Left hindlimb (tissue), 1 donor: ENCODE results near the gene NDUFS3.
A peak's percentile ranks its signal among the peaks of the same experiment; 100 is the strongest.
"Not testable (repeated sequence)": the region's sequence is repeated elsewhere in the genome, so short reads cannot be mapped to it uniquely, and the experiment has no call there.

Source experiments
- DNase-seq: peaks from one replicate; pipeline ENCODE4 v3.0.0-alpha.2; 2018

Gene NDUFS3

GRCh38 chr11:47578524-47579494, at the start of gene NDUFS3, which contains the start of gene KBTBD4:
NDUFS3 (plus strand) TSS chr11:47579074; CDS start chr11:47579092, 18 bp downstream.
KBTBD4 (minus strand) TSS chr11:47578970; CDS start chr11:47578951, 19 bp downstream.
- DNase-seq = peak; percentile 93

- no peak for DNase-seq
Observed at GRCh38 chr11:47529951-47530350, 48.9 kb upstream of the NDUFS3 start.

GRCh38 chr11:47530721-47531120, 48.2 kb upstream of the NDUFS3 start:
- not testable (repeated sequence) for DNase-seq

- DNase-seq = no peak
Observed at GRCh38 chr11:47531666-47532065, 47.2 kb upstream of the NDUFS3 start.

DNA sequence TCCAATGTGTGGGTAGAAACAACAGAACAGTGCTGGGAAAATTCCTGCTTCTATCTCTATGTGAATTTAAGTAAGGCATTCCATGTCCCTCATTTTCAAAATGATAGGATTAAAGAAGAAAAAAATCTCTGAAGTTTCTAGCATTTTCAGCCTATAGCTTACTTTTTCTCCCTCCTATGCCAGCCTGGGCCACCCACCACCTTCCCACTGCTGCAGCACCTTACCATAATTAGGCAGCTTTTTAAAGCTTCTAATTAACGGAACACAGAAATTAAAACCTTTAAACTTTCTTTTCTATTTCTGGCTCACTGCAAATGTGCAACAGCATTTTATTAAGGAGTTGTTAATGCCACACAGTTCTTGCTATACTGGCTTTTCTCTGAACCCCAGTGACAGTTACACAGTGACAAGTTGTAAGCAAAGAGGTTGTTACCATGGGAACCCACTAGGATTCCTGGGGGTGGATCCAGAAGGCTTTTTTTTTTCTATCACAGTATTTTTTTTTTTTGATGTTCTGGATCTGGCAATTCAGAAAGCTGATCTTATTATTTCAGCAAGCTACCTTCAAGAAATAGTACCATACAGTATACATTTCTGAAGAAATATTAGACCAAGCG, 46.2 kb upstream of the NDUFS3 start:
- no peak for DNase-seq

DNA sequence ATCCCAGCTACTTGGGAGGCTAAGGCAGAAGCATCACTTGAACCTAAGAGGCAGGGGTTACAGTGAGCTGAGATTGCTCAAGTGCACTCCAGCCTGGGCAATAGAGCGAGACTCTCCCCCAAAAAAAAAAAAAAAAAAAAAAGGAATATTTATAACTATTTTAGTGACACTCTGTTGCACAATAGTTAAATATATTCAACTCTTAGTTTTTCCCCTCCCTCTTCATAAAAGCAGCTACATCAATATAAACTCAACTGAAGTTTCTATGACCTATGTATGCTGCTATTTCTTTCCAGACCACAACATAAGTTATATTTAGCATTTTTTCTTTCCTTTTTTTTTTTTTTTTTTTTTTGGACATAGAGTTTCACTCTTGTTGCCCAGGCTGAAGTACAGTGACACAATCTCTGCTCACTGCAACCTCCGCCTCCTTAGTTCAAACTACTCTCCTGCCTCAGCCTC, 45.2 kb upstream of the NDUFS3 start:
- DNase-seq = no peak

DNA sequence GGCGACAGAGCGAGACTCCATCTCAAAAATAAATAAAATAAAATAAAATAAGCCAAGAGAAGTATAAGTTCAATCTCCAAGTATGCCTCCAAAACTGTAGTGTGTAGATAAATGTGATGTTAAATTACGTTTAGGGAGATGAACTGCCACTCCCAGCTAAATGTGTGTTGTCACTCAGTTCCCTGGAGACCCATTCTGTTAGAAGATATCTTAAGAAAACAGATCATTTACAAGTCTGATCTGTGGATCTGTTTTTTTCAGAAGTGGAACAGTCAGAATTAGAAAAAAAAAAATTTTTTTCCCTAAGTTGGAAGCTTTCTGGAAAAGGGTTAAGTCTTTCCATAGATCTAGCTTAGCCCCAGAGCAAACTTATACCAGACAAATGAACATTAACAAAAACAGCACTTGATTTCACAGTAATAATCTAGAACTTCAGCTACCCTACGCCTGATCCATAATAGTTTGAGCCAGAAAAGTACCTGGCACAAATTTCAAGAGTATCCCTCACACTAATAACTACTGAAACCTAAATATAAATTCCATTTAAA, 44.1 kb upstream of the NDUFS3 start:
- no peak for DNase-seq

DNA sequence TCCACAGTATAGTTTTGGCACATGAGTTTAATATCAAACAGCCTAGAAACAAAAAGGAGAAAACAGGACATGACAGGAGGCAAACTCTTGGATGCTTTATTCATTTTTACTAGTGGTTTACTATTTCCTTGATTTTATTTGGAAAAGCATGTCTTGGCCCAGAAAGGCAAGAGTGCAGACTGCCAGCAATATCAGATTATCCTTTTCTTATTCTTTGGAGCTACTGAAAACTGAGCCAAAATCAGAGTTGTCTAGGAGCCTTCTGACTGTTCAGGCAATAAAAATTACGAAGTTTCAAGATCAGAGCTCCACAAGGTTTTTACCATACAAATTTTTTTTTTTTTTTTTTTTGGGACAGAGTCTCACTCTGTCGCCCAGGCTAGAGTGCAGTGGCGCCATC, 42.0 kb upstream of the NDUFS3 start:
- DNase-seq = no peak

- no peak for DNase-seq
Observed at GRCh38 chr11:47538741-47539565, 39.9 kb upstream of the NDUFS3 start.

- no peak for DNase-seq
Observed at GRCh38 chr11:47539681-47540039, 39.2 kb upstream of the NDUFS3 start.

DNA sequence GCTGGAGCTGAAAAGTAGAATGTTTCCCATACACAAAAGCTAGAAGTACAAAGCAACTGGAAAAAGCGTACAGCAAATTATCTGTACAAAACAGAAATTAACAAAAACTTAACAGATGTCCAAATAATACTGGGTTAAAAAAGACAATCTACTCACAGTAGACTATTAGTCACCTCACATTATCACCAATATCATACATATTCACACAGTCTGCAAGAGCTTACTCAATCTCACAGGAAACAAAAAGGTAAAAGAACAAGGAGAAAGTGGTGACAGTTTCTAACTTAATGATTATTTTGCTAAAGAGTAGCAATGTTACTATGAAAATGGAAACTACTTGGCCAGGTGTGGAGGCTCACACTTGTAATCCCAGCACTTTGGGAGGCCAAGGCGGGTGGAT, 37.8 kb upstream of the NDUFS3 start:
- no peak for DNase-seq

DNA sequence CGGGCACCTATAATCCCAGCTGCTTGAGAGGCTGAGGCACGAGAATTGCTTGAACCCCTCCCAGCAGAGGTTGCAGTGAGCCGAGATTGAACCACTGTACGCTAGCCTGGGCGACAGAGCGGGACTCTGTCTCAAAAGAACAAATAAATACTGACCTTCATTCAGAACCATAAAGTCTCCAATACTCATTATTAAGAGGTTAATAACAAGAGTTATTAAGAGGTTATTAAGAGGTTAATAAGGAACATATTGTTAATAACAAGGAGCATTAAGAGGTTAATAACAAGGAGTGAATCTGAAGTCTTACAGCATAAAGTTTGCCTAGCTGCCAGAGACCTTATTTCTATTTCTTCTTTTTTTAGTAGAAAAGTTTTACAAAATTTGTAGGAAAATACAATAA, 33.6 kb upstream of the NDUFS3 start:
- DNase-seq = no peak

DNA sequence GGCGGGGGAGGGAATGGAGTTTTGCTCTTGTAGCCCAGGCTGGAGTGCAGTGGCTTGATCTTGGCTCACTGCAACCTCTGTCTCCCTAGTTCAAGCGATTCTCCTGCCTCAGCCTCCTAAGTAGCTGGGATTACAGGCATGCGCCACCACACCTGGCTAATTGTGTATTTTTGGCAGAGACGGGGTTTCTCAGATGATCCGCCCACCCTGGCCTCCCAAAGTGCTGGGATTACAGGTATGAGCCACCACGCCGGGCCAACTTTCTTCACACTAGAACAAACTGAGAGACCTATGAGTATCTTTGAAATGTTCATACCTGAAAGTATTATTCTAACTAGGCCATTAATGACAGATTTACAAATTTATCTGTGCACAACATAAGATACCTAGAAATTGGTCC, 32.6 kb upstream of the NDUFS3 start:
- DNase-seq = not testable (repeated sequence)

DNA sequence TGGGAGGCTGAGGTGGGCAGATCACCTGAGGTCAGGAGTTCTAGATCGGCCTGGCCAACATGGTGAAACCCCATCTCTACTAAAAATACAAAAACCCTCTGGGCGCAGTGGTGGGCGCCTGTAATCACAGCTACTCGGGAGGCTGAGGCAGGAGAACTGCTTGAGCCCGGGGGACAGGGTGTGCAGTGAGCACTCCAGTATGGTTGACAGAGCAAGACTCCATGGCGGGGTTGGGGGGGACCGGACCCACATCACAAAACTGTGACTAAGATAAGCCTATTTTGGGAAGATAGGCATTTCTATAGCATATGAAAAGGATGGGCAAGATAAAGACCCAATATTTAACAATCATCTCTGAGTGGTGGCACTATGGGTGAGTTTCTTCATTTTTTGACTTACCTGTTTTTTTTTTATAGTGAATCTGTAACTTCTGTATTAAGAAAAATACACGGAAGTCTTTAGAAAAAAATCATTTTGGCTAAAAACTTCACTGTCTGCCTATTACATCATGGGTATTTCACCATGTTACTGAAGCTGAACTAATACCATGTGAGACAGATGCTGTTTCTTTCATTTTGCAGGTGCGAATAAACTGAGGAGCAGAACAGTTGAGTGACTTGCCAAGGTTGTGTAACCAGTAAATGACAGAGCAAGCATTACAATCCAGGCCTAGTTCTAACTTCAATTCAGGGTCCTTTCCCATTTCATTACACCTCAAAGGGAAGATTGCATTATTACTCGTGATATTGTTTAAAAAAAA, 28.4 kb upstream of the NDUFS3 start:
- DNase-seq = no peak

- DNase-seq = no peak
Observed at GRCh38 chr11:47551086-47551485, 27.8 kb upstream of the NDUFS3 start.

DNA sequence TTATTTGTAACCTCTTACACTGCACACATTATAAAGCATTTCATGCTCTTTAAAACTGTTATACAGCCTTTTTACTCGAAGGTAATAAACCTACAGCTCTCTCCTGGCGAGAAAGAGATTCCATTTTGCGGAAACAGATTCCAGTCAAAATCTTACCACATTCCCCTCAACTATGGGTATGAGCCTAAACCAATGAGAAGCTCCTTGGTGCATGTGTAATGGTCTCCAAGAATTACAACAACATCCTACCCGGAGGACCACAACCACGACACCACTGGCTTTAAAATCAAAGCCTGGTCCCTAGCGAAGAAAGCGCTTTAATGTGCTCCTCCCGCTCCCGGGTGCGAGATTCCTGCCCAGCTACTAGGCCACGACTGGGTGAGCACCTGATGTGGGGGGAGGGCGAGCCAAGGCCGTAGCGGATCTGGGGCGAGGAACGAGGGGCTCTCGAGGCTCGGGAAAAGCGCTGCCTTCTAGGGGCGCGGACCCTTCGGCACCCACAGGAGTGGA, 26.8 kb upstream of the NDUFS3 start:
- DNase-seq = peak; percentile 45

DNA sequence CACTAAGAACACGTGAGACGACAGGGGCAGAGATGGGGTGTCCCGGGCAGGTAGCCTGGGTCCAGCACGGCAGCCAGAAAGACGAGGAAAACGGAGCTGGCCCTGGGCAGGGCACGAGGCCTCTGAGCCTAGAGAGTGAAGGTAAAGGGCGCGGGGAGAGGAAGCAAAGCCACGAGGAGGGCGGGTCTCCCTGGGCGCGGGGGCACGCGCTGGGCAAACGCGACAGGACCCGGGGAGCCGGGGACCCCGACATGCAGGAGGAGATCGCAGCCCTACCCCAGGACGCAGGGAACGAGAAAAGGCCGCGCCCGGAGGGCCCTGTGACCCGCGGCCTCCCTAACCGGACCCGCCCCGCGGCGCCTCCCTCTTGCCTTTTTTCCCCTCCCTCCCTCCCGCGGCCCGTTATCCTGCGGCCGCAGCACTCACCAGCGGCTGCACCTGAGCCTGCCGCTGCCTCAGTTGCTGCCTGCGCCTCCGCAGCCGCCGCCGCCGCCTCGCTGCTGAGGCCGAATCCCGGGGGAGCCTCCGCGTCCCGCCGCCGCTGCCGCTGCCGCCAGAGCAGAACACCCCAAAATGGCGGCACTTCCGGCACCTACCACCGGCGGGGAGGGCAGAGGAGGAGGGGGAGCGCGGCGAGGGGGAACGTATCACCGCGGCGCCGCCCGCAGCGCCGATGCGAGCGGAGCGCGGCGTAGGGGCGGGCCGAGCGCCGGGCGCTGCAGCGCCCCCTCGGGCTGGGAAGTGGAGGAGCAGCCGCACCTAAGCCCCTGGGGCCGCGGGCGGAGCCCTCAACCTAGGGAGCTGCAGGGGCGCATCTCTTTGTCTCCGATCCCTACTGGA, 26.1 kb upstream of the NDUFS3 start, which contains the start of gene CELF1:
TSS of gene CELF1 (minus strand) at position 567 of the 840 bp plus-strand sequence. CDS start 53,609 bp downstream, outside the sequence.
- DNase-seq = peak; percentile 94

DNA sequence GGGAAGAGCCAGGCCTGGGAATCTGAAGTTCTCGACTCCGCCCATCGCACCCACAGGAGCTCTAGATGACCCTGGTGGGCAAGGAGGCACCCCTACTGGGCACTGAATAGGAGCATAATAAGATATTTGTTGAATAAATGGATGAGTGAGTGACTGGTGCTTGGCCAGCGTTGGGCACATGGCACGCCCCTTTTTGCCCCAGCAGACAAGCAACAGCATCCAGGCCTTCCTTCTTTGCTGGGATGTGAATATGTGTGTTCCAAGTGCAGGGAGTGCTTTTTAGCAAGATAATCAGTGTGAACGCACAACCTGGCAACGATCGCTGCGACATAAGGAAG, 25.5 kb upstream of the NDUFS3 start:
- no peak for DNase-seq

DNA sequence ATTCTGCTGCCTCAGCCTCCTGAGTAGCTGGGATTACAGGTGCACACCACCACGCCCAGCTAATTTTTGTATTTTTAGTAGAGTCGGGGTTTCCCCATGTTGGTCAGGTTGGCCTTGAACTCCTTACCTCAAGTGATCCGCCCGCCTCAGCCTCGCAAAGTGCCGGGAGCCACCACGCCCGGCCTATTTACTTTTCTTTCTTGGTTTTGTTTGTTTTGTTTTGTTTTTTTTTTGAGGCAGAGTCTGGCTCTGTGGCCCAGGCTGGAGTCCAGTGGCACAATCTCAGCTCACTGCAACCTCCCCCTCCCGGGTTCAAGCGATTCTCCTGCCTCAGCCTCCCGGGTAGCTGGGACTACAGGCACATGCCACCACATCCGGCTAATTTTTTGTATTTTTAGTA, 21.9 kb upstream of the NDUFS3 start:
- not testable (repeated sequence) for DNase-seq

DNA sequence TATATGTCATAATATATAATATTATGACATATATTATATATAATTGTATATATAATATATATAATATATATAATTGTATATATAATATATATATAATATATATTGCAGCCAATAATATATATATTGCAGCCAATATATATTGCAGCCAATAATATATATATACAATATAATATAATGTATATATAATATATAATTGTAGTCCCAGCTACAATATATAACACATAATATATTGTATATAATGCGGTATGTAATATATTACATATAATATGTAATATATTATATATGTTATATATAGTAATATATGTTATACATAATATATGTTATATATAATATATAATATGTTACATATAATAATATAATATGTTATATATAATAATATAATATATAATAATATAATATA, 20.2 kb upstream of the NDUFS3 start:
- DNase-seq = no peak

GRCh38 chr11:47560426-47560825, 18.4 kb upstream of the NDUFS3 start:
- DNase-seq = no peak
